Type B pancreatic cell (in vitro differentiated cells): ENCODE measurements around the gene GRK5. TPM values are rescaled to one million over a fixed set of nuclear protein-coding genes. Genes with fewer than 3 reads are reported as not detected.
A peak's percentile ranks its signal among the peaks of the same experiment; 100 is the strongest.

Experiments
- DNase-seq: peaks from one replicate; pipeline ENCODE4 v3.0.0; 2021; ENCODE audit warnings: mixed read lengths; ENCODE audit not compliant: unreplicated experiment; ENCODE audit errors: extremely low spot score
- H3K27ac Mint-ChIP-seq: 2 replicates; pipeline ENCODE4 v1.8.0; 2021; ENCODE audit warnings: mild to moderate bottlenecking, mixed read lengths
- H3K27me3 Mint-ChIP-seq: 2 replicates; pipeline ENCODE4 v1.8.0; 2021; ENCODE audit warnings: mixed read lengths
- H3K36me3 Mint-ChIP-seq: 2 replicates; pipeline ENCODE4 v1.8.0; 2021; ENCODE audit warnings: mixed read lengths
- H3K4me1 Mint-ChIP-seq: one replicate; pipeline ENCODE4 v1.8.0; 2021; ENCODE audit warnings: mixed read lengths; ENCODE audit not compliant: unreplicated experiment
- H3K4me3 Mint-ChIP-seq: 2 replicates; pipeline ENCODE4 v1.8.0; 2021; ENCODE audit warnings: mild to moderate bottlenecking, mixed read lengths
- H3K9me3 Mint-ChIP-seq: 2 replicates; pipeline ENCODE4 v1.8.0; 2021; ENCODE audit warnings: mixed read lengths
- total RNA-seq: library from RNA; stranded (reverse); gene quantifications from 2 replicates; pipeline ENCODE4 v1.2.1, GENCODE V29; 2021; ENCODE audit warnings: low replicate concordance
- TF ChIP-seq, protein P1 (sequence below): fragments of 200-600 bp; sonication (generic); conservative IDR thresholded peaks from 2 replicates; pipeline ENCODE4 v1.5.0; 2021; ENCODE audit warnings: antibody characterized with exemption, mild to moderate bottlenecking

GRK5 gene
- total RNA-seq, 1 donor from 2014 or later: 24.8 TPM

GRCh38 chr10:119199231-119199992, 8.0 kb upstream of the GRK5 start:
- TF ChIP-seq, protein P1, sequence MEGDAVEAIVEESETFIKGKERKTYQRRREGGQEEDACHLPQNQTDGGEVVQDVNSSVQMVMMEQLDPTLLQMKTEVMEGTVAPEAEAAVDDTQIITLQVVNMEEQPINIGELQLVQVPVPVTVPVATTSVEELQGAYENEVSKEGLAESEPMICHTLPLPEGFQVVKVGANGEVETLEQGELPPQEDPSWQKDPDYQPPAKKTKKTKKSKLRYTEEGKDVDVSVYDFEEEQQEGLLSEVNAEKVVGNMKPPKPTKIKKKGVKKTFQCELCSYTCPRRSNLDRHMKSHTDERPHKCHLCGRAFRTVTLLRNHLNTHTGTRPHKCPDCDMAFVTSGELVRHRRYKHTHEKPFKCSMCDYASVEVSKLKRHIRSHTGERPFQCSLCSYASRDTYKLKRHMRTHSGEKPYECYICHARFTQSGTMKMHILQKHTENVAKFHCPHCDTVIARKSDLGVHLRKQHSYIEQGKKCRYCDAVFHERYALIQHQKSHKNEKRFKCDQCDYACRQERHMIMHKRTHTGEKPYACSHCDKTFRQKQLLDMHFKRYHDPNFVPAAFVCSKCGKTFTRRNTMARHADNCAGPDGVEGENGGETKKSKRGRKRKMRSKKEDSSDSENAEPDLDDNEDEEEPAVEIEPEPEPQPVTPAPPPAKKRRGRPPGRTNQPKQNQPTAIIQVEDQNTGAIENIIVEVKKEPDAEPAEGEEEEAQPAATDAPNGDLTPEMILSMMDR: peak; percentile 84
- no peaks in the 10 kb centered on the region for H3K9me3 Mint-ChIP-seq
- no peaks in the 10 kb centered on the region for H3K36me3 Mint-ChIP-seq
- peaks cover 13% of the 10 kb centered on the region for H3K27me3 Mint-ChIP-seq
- no peak overlapping the region for H3K27ac Mint-ChIP-seq
- H3K4me1 Mint-ChIP-seq: peaks cover 10% of the 10 kb centered on the region
- peak; percentile 73 for DNase-seq
- no peak overlapping the region for H3K4me3 Mint-ChIP-seq

- H3K36me3 Mint-ChIP-seq: no peaks in the 10 kb centered on the region
- no peak for DNase-seq
Measured at GRCh38 chr10:119201233-119201632, 6.1 kb upstream of the GRK5 start.

DNA sequence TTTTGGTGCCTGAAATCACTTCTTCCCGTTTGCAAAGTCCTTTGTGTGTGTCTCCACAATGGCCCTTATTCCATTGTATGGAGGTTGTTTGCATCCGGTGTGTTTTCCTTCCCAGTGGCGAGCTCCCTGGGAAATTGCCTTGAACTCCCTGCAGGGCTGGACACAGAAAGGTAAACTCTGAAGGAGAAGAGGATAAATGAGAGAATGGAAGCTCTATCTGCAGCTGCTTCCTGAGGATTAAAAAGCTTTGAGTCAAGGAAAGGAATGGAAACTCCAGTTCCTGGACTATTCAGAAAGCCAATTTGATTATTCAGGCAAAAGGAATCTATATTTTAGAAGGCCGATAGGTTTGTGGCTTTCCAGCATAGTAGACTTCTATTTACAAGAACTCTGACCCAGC, 4.4 kb upstream of the GRK5 start:
- no peak overlapping the region for H3K27ac Mint-ChIP-seq
- TF ChIP-seq, protein P1: no peak
- peaks cover 14% of the 10 kb centered on the region for H3K4me1 Mint-ChIP-seq
- no peaks in the 10 kb centered on the region for H3K9me3 Mint-ChIP-seq
- H3K36me3 Mint-ChIP-seq: no peaks in the 10 kb centered on the region
- H3K27me3 Mint-ChIP-seq: peaks cover 13% of the 10 kb centered on the region
- no peak overlapping the region for H3K4me3 Mint-ChIP-seq
- no peak for DNase-seq

More at GRCh38 chr10:119201233-119201632, 6.1 kb upstream of the GRK5 start:
- TF ChIP-seq, protein P1: no peak
- Mint-ChIP-seq H3K9me3 (no peaks in the 10 kb centered on the region), H3K27ac (no peak overlapping the region), H3K27me3 (peaks cover 13% of the 10 kb centered on the region), H3K4me1 (peaks cover 9% of the 10 kb centered on the region), H3K4me3 (no peak overlapping the region)

GRCh38 chr10:119205894-119206602, 1.3 kb upstream of the GRK5 start:
- Mint-ChIP-seq H3K9me3 (no peaks in the 10 kb centered on the region), H3K4me1 (peaks cover 35% of the 10 kb centered on the region), H3K27ac (peak overlapping the region; percentile 76), H3K36me3 (no peaks in the 10 kb centered on the region), H3K27me3 (peaks cover 12% of the 10 kb centered on the region), H3K4me3 (peak overlapping the region; percentile 91)
- peak; percentile 72 for DNase-seq
- TF ChIP-seq, protein P1: no peak

GRCh38 chr10:119206603-119207365, 587 bp upstream of the GRK5 start:
- Mint-ChIP-seq H3K9me3 (no peaks in the 10 kb centered on the region), H3K4me1 (peaks cover 43% of the 10 kb centered on the region), H3K36me3 (no peaks in the 10 kb centered on the region), H3K4me3 (peak overlapping the region; percentile 91), H3K27ac (peak overlapping the region; percentile 76), H3K27me3 (peaks cover 12% of the 10 kb centered on the region)
- peak; percentile 87 for DNase-seq
- TF ChIP-seq, protein P1: peak; percentile 89
